Measurements from ENCODE around the gene HSD17B1.
A peak's percentile ranks its signal among the peaks of the same experiment; 100 is the strongest.
"Not testable (repeated sequence)": the region's sequence is repeated elsewhere in the genome, so short reads cannot be mapped to it uniquely, and the experiment has no call there.

The HSD17B1 gene, protein sequence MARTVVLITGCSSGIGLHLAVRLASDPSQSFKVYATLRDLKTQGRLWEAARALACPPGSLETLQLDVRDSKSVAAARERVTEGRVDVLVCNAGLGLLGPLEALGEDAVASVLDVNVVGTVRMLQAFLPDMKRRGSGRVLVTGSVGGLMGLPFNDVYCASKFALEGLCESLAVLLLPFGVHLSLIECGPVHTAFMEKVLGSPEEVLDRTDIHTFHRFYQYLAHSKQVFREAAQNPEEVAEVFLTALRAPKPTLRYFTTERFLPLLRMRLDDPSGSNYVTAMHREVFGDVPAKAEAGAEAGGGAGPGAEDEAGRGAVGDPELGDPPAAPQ

DNA sequence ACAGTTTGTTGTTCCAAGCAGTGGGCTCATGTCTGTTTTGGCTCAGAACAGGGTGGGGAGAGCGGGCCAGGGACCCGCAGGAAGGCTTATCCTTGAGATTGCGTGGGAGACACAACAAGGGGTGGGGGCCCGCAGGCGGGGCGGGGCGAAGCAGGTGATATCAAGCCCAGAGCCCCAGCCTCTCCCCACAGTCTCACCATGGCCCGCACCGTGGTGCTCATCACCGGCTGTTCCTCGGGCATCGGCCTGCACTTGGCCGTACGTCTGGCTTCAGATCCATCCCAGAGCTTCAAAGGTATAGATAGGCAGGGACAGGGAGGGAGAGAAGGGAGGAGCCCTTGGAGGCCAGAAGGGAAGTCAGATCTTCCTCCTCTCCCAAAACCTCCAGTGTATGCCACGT, at the start of gene HSD17B1:
HSD17B1 (plus strand) TSS at position 188 of the 400 bp plus-strand sequence; CDS start at position 199, 11 bp downstream.
- DNase-seq = not testable (repeated sequence)

DNA sequence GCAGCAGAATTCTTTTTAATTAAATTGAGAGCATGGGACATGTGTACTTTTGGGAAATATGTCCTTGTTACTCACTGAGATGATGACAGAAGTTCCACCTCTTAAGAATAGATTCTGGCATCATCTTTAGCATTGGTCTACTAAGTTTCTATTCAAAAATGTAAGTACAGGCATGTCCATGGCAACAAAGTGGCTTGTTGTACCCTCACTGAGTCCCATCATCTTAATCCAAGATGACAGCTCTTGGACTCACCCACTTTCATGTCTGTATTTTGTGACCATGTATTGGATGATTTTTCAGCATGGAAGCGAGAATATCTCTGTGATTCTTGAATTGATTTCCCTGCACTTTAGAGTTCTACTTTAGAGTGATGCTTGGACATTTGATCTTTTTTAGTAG, 49.8 kb upstream of the HSD17B1 start:
- DNase-seq = no peak

DNA sequence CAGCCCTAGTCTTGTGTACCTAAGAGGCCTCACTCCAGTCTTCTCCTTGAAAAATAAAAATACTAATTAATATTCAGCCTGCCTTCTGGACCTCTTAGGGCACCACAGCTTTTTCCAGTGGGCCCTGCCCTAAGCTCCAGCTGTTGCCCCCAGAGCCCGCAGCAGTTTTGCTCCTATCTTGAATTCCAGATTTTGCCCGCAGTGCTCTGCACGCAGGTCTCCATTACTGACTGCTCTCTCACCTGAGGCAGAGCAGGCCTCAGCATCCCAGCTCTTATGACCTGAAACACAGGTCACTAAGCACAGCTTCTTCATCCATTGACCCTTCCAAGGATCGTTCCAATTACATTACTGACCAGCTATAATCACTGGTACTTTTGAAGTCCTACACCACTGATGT, 45.1 kb upstream of the HSD17B1 start:
- DNase-seq = no peak

DNA sequence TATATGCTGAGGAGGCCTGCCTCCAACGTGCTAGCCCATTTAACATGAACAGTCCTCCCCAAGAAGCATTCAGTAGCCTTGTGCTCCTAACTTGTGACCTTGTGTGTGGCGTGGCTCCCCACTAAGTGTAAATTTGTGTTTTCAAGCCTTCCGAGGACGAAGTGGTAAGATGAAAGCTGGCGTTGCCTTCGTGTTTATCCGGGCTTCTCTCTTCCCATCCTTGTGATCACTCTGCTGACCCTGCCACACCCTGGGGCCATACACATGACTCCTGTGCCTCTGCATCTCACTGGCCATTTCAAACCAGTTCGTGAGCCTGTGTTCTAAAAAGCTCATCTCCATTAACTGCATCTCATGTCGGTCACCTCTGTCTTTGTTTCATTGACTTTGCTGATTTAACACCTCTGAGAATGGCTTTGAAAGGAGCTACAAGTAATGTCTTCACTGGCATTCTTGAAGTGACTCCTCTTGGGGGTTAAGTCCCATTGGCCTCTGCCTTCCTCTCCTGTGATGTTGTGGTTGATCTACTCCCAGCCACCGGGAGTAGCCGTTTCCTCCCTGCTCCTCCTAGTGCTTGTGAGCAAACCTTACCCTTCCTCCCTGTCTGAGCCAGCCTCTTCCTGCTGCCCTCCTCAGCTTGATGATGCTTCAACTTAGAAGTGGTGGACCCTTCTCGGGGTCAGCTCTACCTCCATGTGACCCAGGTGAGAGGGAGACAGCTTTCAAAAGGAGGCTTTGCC, 44.1 kb upstream of the HSD17B1 start:
- DNase-seq = no peak

DNA sequence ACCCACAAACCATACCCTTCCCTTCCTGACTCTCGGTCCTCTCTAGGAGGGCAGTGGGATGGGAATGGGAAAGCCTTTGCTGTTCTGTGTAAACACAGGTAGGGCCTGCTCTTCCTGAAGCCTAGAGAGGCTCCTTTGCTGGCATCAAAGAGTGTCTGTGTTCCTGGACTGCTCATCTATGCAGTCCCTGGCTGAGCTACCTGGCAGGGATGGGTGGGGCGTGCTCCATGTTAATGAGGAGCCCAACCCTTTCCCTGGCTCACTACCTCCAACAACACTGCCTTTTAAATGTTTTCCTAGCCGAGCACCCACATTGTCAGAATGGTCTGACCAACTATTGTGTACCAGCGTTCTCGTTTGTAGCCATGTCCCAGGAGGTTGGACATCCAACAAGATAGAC, 43.3 kb upstream of the HSD17B1 start:
- DNase-seq = no peak

DNA sequence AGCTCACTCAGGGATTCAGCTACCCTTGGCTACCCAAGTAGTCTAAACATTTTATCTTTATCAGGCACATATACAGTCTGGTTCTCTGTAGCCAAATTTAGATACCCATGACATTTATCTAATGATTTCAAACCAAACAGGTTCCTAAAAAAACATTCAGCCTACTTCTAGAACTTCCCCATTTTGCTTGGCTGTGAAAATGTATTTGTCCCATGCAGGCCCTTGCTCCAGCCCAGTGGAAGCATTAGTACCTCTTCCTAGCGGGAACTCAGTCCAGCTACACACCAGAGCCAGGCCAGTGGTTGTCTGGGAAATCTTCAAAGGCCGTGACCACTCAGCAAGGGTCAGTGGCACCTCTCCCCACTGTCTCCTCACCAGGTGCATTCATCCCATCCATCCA, 42.9 kb upstream of the HSD17B1 start:
- DNase-seq = no peak

DNA sequence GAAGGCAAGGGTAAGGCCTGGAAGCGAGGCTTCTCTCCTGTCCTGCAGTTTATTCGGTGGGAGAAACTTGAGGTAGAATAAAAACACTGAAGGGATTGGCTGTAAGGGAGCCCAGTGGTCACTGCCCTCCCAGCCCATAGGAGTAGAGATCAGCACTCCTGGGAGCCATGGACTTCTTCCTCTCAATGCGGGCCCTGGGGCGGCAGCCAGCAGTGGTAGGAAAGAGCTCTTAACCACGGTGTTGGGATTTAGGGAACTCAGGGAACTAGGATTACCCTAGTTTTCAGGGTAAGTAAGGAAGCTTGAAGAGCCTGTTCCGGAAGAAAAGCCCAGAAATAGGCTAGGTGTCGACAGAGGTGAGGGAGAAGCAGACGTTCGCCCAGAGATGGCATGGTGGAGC, 40.5 kb upstream of the HSD17B1 start:
- DNase-seq = no peak

DNA sequence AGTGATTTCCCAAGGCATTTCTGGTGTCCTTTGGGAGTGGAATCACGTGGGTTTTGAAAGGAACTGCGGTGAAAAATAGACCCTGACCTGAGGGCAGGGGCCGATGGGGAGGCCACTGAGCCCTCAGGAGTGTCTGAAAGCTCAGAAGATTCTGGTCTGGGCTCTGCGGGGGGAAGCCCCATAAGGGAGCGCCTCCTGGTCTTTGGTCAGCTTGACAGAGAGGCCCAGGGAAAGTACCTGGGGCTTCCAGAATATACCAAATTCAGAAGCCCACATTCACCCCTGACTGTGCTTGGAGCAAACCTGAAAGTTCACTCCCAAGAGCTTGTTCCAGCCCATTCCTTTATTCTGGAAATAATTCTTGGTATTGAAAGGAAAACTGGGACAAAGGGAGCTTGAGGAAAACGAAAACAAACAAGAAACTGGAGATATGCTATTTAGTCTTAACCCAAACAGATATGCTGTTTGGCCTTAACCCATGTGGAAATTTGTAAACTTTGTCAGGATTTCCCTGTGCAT, 39.9 kb upstream of the HSD17B1 start:
- DNase-seq = no peak

DNA sequence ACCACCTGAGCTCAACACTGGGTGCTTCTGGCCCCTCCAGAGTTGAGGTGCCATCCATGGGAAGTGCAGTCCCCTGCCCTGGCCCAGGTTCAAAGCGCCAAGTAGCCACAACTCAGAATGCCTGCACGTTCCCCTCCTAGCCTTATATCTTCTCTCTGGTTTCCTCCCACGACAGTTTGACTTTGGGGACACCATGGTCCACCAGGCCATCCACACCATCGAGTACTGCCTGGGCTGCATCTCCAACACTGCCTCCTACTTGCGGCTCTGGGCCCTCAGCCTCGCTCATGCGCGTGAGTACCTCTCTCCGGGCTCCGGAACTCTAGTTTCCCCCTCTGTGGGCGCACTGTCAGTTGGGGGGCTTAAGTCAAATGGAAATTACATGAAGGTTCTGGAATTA, 39.0 kb upstream of the HSD17B1 start:
- DNase-seq = no peak

DNA sequence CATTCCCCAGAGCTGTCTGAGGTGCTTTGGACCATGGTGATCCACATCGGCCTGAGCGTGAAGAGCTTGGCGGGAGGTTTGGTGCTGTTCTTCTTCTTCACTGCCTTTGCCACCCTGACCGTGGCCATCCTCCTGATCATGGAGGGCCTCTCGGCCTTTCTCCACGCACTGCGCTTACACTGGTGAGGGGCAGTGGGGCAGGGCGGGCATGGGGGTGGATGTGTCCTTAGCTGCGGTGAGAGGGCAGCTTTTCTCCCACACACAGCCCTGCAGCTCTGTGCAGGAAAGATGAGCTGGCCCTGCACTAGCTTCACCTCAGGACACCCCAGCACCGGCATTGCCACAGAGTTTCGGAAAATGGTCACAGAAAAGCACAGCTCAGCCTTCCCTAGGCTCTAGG, 38.4 kb upstream of the HSD17B1 start:
- DNase-seq = no peak

DNA sequence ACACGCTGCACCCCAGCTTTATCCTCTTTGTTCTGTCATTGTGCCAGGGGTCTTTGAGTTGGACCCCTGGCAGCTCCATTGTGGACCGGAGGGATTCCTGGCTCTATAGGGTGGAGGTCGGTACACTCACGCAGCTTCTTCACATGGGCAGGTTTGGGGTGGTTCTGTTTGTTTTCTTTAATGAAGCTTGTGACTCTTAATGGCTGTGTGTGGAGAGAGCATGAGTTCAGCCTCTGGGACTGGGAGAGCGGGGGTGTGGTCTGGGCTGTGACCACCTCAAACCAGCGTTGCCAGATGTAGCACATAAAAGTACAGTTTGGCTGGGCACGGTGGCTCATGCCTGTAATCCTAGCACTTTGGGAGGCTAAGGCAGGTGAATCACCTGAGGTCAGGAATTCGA, 37.9 kb upstream of the HSD17B1 start:
- DNase-seq = no peak

DNA sequence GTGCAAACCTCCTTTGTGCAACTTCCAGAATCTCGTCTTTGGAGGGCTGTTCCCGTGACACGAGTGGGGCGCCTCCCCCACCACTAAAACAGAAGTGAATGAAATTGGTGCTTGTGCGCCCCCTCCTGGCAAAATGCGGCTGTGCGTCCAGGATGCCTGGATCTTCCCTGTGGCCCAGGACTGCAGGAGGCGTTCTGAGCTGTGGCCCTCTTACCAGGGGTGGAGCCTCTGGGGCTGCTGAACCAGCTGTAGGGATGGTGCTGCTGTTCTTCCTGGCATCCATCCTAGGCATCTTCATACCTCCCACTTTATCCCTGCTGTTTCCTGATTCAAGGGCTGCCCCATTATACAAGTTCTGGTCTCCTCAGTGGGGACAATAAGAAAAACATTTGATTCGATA, 35.2 kb upstream of the HSD17B1 start:
- DNase-seq = peak; percentile 76

DNA sequence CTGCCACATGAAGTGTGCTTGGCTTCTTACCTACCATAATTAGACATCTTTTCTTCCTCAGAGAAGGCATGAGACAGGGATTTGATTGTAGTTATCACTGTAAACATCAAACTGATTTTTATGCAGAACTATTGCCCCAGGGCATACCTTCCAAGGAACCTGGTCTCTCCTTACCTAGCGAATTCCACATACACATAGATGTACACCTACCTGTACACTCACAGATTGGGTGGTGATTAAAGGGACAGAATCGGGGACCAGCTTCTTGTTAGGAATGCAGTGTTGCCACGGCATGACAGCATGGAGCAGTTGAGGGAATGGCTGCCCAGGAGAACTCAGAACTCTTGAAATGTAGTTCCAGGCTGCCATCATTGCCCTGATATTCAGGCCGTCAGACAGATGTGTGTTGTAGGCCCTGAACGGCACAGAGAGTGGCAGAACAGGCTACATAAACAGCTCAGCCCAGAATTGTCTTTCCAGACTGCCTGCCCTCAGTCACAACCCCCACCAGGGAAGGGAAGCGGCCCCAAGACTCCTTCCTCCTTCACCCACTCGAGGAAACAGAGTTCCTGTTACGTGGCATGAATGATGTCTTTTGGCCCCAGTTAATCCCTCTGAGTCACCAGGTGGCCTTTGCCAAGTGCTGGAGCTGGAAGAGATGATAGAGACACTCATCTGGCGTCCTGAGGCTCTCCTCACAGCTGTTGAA, 34.5 kb upstream of the HSD17B1 start:
- DNase-seq = no peak

DNA sequence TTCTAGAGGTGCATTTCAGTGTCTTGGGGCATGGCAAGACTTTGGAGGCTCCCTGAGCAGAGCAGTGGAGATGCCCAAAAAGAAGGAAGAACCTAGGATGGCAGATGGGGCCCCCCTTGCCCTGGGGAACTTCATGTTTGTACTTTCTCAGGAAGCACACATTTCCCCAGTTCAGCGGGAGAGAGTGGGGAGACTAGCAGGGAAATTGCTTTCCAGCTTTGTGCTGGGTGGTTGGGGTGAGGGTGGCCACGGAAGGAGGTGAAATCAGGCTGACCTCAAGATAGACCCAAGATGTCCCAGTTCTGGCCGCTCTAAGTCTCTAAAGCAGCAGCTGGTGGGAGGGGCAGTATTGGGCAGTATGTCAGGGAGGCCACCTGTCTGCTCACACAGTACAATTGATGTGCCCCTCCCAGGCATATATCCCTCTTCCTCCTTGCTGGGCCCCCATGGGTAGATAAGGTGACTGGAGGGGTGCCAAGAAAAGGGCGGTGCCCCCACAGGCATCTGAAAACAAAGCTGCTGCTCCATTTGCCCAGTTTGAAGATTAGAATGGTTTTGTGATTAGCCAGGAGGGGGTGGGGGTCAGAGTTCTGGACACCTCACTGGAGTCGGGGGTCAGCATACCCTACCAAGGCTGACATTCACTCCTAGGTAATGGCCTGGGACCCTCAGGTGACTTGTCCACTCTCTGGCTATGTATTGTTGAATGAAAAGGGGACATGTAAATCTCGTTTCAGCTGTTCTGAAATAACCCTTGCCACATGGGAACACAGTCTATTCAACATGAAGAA, 33.8 kb upstream of the HSD17B1 start:
- DNase-seq = no peak

DNA sequence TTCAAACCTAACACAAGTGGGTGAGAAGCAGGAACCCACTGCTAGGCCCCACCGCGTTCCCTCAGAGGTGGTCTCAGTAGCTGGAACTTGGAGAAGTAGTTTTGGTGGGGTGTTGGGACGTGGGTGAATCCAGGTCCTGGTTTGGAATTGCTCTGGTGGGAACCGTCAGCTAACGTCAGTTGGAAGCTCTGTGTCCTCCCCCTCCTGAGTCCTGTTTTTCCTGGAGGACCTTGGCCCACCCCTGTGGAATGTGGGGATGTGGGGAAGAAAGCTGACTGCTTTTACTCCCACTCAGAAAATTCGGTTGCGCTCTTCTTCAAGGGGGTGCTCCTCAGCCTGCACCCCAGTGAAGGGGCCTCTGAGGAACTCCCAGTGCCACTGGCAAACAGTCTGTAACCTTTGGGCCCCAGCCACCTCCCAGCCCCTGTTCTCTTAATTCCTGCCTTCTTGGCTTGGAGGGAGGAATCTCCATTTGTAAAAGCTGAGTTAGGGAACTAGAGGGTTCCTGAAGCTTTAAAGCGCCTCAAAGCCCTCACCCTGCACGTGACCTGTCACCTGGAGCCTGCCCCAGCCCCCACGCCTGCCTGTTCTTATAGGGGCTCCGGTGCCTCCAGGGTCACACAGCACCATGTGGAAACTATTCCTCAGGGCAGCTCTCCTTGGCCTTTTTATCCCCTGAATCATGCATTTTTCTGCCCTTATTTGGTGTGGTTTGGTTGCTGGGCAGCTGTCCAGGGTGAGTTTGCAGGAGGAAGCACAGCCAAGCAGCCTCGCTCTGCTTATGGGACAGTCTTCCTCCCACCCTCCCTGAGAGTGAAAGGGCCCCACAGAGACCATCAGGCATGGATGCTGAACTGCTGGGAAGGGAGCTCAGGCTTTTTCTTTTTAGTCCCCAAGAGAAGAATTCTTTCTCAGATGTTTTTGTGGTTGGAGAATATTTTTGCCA, 32.9 kb upstream of the HSD17B1 start:
- DNase-seq = no peak

DNA sequence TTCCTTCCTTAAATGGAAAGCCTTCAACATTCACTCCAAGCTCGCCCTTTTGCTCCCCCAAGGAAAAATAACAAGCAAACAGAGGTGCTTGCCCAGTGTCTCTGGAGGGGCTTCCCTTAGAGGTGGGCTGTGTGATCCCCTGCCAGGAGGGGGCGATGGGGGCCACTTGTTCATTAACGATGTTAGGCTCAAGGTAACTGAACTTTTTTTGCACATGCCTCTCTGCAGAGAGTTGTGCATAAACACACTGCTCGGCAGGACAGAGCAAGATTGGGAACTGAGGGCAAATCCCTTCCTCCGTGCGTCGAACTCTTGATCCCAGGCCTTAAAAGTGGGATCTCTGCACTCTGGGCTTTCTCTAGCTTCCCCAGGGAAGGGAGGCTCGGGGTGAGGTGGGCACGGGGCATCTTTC, 32.2 kb upstream of the HSD17B1 start:
- no peak for DNase-seq

DNA sequence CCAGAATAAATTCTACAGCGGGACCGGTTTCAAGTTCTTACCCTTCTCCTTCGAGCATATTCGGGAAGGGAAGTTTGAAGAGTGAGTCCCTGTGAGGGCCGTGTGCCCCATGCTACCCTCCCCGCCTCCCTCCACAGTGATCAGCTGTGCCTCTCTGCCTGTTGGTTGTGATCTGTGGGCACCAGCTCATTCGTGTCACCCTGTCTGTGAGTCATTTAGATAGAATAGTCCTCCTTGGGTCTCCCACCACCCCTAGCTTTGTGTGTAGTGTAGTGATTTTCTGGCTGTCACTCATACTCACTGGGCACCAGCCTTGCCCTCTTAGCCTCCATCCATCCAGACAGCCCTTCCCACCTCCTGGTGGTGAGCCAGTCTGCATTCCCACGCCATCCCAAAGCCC, 31.7 kb upstream of the HSD17B1 start:
- DNase-seq = no peak

DNA sequence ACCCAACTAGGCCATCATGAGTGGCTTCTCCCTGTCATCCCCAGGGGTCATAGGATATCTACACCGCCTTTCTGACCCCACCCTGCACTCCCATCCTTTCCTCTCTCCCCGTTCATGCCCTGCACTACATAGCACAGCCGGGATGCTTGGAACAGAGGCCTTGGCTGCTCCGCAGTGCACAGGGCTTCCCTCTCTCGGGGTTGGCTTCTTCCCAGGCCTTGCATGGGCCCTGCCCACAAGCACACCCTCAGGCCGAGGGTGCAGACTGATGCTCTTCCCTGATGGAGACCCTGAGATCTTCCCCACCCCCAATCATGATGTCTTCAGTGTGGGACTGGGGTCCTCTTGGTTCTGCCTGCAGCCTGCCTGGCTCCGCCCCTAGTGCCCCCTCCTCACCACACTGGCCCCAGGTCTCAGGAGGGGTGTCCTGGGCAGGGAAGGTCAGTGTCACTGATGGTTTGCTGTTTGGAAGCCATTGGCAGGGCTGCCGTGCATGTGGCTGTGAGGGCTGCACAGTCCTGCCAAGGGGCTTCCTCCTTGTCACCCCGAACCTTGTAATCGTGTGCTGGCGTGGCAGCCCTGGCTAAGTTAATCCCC, 31.0 kb upstream of the HSD17B1 start:
- DNase-seq = no peak

DNA sequence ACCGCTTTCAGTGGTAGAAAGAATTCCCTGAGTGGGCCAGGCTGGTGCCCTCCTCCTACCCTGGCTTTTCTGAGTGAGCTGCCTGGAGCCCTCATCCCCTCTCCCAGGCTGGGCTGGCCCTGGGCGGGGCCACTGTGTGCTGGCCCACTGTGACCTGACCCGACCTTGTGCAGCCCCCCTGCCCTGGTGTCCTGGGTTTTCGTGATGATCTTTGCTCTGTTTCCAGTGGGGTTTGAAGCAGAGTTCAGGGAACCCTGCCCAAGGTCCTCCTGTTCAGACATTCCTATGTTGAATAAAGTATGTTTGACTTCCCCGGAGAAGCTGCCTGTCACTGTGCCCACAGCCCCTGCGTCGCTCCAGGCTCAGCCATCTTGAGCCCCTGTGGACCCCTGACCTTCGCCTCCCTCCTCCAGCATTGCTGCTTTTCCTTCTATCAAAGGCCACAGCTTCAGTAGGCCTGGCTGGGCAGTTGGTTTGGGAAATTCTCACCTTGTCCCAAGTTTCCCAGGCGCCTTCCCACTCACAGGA, 30.4 kb upstream of the HSD17B1 start:
- DNase-seq = no peak

DNA sequence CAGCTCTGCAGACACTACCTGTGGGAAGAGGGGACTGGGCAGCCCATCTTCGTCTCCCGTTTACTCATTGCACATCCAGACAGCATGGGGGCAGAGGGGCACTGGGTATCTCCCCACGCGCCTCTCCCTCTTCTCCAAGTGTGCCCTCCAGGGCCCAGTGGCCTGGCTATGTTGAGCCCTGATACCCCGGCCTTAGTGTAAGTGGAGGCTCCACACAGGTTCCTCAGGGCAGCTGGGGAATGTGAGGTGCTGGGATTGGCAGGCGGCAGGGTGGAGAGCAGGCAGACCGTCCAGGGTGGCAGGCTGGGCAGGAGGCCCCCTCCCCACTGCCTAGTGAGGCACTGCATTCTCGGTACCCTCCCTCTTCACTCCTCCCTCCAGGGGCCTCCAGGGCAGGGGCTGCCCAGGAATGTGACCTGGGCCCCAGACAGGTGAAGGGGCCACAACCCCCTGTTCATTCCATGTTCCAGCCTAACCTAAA, 29.9 kb upstream of the HSD17B1 start:
- DNase-seq = no peak

DNA sequence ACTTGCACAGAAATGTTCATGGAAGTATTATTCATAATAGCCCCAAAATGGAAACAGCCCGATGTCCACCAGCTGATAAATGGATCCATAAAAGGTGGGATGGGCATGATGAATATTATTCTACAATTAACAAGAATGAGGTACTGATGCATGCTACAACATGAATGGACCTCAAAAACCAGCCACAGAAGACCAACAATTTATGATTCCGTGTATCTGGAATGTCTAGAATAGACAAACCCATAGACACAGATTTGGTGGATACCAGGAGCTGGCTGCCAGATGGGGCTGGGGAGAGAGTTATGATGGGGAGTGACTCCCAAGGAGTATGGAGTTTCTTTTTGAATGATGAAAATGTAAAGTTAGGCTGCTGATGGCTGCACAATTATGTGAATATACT, 27.5 kb upstream of the HSD17B1 start:
- DNase-seq = no peak
